ENCODE results near the gene SHROOM3.

DNA sequence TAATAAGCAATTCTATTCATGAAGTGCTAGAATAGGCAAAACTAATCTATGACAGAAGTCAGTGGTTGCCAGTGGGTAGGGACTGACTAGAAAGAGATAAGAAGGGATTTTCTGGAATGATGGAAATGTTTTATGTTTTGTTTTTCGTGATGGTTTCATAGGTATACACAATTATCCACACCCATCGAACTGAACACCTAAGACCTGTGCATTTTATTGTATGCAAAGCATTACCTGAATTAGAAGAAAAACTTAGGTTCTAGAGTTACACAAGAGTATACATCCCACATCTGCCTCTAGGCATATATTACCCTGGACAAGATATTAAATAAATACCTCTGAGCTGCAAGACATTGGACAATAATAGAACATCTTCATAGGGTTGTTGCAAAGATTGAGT, 257.7 kb downstream of the SHROOM3 start:
- TF ChIP-seq, protein P1, sequence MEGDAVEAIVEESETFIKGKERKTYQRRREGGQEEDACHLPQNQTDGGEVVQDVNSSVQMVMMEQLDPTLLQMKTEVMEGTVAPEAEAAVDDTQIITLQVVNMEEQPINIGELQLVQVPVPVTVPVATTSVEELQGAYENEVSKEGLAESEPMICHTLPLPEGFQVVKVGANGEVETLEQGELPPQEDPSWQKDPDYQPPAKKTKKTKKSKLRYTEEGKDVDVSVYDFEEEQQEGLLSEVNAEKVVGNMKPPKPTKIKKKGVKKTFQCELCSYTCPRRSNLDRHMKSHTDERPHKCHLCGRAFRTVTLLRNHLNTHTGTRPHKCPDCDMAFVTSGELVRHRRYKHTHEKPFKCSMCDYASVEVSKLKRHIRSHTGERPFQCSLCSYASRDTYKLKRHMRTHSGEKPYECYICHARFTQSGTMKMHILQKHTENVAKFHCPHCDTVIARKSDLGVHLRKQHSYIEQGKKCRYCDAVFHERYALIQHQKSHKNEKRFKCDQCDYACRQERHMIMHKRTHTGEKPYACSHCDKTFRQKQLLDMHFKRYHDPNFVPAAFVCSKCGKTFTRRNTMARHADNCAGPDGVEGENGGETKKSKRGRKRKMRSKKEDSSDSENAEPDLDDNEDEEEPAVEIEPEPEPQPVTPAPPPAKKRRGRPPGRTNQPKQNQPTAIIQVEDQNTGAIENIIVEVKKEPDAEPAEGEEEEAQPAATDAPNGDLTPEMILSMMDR (IDR thresholded peaks at IDR 0.05): no peak
- no peak for TF ChIP-seq POLR2A (IDR thresholded peaks at IDR 0.05)

Data from Peyer's patch (tissue), 4 donors.